ENCODE measurements around the gene HIPK2. TPM values are rescaled to one million over a fixed set of nuclear protein-coding genes. Genes with fewer than 3 reads are reported as not detected.

The HIPK2 gene
- total RNA-seq, 1 donor from 2014 or later = 44.0 TPM

- H3K4me3 ChIP-seq (ENCODE audit: low read depth, low read length) = no peak overlapping the region
- no peak for TF ChIP-seq CTCF (IDR thresholded peaks at IDR 0.05; ENCODE audit: insufficient read depth, low read length, poor library complexity, severe bottlenecking)
- no peak for DNase-seq (ENCODE audit: low read depth)
- H3K36me3 ChIP-seq (ENCODE audit: control insufficient read depth, insufficient read depth, low read length) = peaks cover 2% of the 10 kb centered on the region
- no peaks in the 10 kb centered on the region for H3K27me3 ChIP-seq (ENCODE audit: control insufficient read depth, insufficient read depth, low read length)
These were observed 125.9 kb downstream of the HIPK2 start for GRCh38 chr7:139651914-139652313.

- TF ChIP-seq CTCF (IDR thresholded peaks at IDR 0.05; ENCODE audit: insufficient read depth, low read length, poor library complexity, severe bottlenecking) = no peak
- no peak for DNase-seq (ENCODE audit: low read depth)
- Histone ChIP-seq H3K4me3 (ENCODE audit: low read depth, low read length) (no peak overlapping the region), H3K36me3 (ENCODE audit: control insufficient read depth, insufficient read depth, low read length) (peaks cover 2% of the 10 kb centered on the region), H3K27me3 (ENCODE audit: control insufficient read depth, insufficient read depth, low read length) (no peaks in the 10 kb centered on the region)
These were observed 126.5 kb downstream of the HIPK2 start for GRCh38 chr7:139651308-139651707.

- no peak overlapping the region for H3K4me3 ChIP-seq (ENCODE audit: low read depth, low read length)
- peaks cover 2% of the 10 kb centered on the region for H3K36me3 ChIP-seq (ENCODE audit: control insufficient read depth, insufficient read depth, low read length)
- no peaks in the 10 kb centered on the region for H3K27me3 ChIP-seq (ENCODE audit: control insufficient read depth, insufficient read depth, low read length)
- no peak for TF ChIP-seq CTCF (IDR thresholded peaks at IDR 0.05; ENCODE audit: insufficient read depth, low read length, poor library complexity, severe bottlenecking)
- DNase-seq (ENCODE audit: low read depth) = no peak
These were observed 127.2 kb downstream of the HIPK2 start for GRCh38 chr7:139650429-139651100.

- Histone ChIP-seq H3K27me3 (ENCODE audit: control insufficient read depth, insufficient read depth, low read length) (no peaks in the 10 kb centered on the region), H3K4me3 (ENCODE audit: low read depth, low read length) (no peak overlapping the region), H3K36me3 (ENCODE audit: control insufficient read depth, insufficient read depth, low read length) (peaks cover 1% of the 10 kb centered on the region)
- TF ChIP-seq CTCF (IDR thresholded peaks at IDR 0.05; ENCODE audit: insufficient read depth, low read length, poor library complexity, severe bottlenecking) = no peak
- DNase-seq (ENCODE audit: low read depth) = no peak
These were observed 128.8 kb downstream of the HIPK2 start for GRCh38 chr7:139648941-139649425.

- no peak for TF ChIP-seq CTCF (IDR thresholded peaks at IDR 0.05; ENCODE audit: insufficient read depth, low read length, poor library complexity, severe bottlenecking)
- DNase-seq (ENCODE audit: low read depth) = no peak
- Histone ChIP-seq H3K27me3 (ENCODE audit: control insufficient read depth, insufficient read depth, low read length) (no peaks in the 10 kb centered on the region), H3K4me3 (ENCODE audit: low read depth, low read length) (no peak overlapping the region), H3K36me3 (ENCODE audit: control insufficient read depth, insufficient read depth, low read length) (peaks cover 1% of the 10 kb centered on the region)
These were observed 129.4 kb downstream of the HIPK2 start for GRCh38 chr7:139648391-139648861.

Data from kidney epithelial cell (primary cell).